ENCODE data around the gene SLC2A10.
"Not testable (repeated sequence)": the region's sequence is repeated elsewhere in the genome, so short reads cannot be mapped to it uniquely, and the experiment has no call there.

Gene SLC2A10

GRCh38 chr20:46672543-46673148 lies 36.8 kb upstream of the SLC2A10 start:
- TF ChIP-seq CTCF (IDR thresholded peaks at IDR 0.05) = no peak
- intact Hi-C loops (cut with DNase I; ENCODE audit: low total_unique reads) = no loop called here
- no peak overlapping the region for H3K27ac ChIP-seq
- no peak overlapping the region for H3K4me3 ChIP-seq
- H3K27me3 ChIP-seq = no peaks in the 10 kb centered on the region
- H3K9me3 ChIP-seq = peaks cover 0 to 12% (median 8%) of the 10 kb centered on the region in 3 donors
- peaks cover 0 to 5% (median 0%) of the 10 kb centered on the region in 3 donors for H3K36me3 ChIP-seq
- H3K4me1 ChIP-seq = no peaks in the 10 kb centered on the region
- DNase-seq = no peak

GRCh38 chr20:46673394-46674252 lies 35.8 kb upstream of the SLC2A10 start:
- no peak for TF ChIP-seq CTCF (IDR thresholded peaks at IDR 0.05)
- peaks cover 0 to 12% (median 8%) of the 10 kb centered on the region in 3 donors for H3K9me3 ChIP-seq
- H3K27me3 ChIP-seq = no peaks in the 10 kb centered on the region
- peaks cover 0 to 5% (median 0%) of the 10 kb centered on the region in 3 donors for H3K36me3 ChIP-seq
- H3K4me1 ChIP-seq = no peaks in the 10 kb centered on the region
- DNase-seq = no peak
- no peak overlapping the region for H3K4me3 ChIP-seq
- intact Hi-C loops (cut with DNase I; ENCODE audit: low total_unique reads) = no loop called here
- no peak overlapping the region for H3K27ac ChIP-seq

- no peak overlapping the region for H3K4me3 ChIP-seq
- TF ChIP-seq CTCF (IDR thresholded peaks at IDR 0.05) = no peak
- no peak for DNase-seq
- no peak overlapping the region for H3K27ac ChIP-seq
- intact Hi-C loops (cut with DNase I; ENCODE audit: low total_unique reads) = no loop called here
- H3K36me3 ChIP-seq = peaks cover 0 to 5% (median 0%) of the 10 kb centered on the region in 3 donors
- no peaks in the 10 kb centered on the region for H3K27me3 ChIP-seq
- no peaks in the 10 kb centered on the region for H3K4me1 ChIP-seq
- H3K9me3 ChIP-seq = peaks cover 0 to 12% (median 8%) of the 10 kb centered on the region in 3 donors
These were observed 35.0 kb upstream of the SLC2A10 start for GRCh38 chr20:46674253-46675083.

GRCh38 chr20:46676649-46677316 lies 32.7 kb upstream of the SLC2A10 start:
- intact Hi-C loops (cut with DNase I; ENCODE audit: low total_unique reads) = not testable (repeated sequence)

GRCh38 chr20:46677608-46678007 lies 31.8 kb upstream of the SLC2A10 start:
- intact Hi-C loops (cut with DNase I; ENCODE audit: low total_unique reads) = no loop called here
- DNase-seq = no peak
- no peaks in the 10 kb centered on the region for H3K27me3 ChIP-seq
- TF ChIP-seq CTCF (IDR thresholded peaks at IDR 0.05) = no peak
- H3K4me3 ChIP-seq = no peak overlapping the region
- H3K36me3 ChIP-seq = peaks cover 0 to 10% (median 4%) of the 10 kb centered on the region in 3 donors
- H3K27ac ChIP-seq = no peak overlapping the region
- H3K9me3 ChIP-seq = no peaks in the 10 kb centered on the region
- peaks cover 0 to 3% (median under 1%) of the 10 kb centered on the region in 4 donors for H3K4me1 ChIP-seq

More at GRCh38 chr20:46676649-46677316, 32.7 kb upstream of the SLC2A10 start:
- DNase-seq, H3K9me3 ChIP-seq, H3K4me1 ChIP-seq, H3K27ac ChIP-seq, H3K36me3 ChIP-seq, H3K27me3 ChIP-seq, H3K4me3 ChIP-seq: not testable (repeated sequence)
